HepG2 (cell line): ENCODE results near the gene PMEL. TPM values are rescaled to one million over a fixed set of nuclear protein-coding genes. Genes with fewer than 3 reads are reported as not detected.
A peak's percentile ranks its signal among the peaks of the same experiment; 100 is the strongest.

Experiments used
- ATAC-seq: fragments of 200-7000 bp; cut with Tn5 transposase; 3 replicates; pipeline ENCODE4 v1.9.1; 2020; ENCODE audit warnings: mild to moderate bottlenecking, moderate library complexity
- BruUV-seq: library from RNA; stranded (reverse); fragments of 400-500 nt; replicated peaks from 2 replicates; lab custom pipeline; 2021; lab: Mats Ljungman, UMichigan
- CTCF ChIA-PET: fragments of 300-600 bp; formaldehyde crosslinking; extraction: SDS; loops from one replicate; lab custom pipeline; 2021; ENCODE audit warnings: low total read pairs, inconsistent platforms, low intra/inter-chr PET ratio; lab: Yijun Ruan, JAX
- POLR2A ChIA-PET: fragments of 350-600 bp; sonication (Branson Sonifier 250); formaldehyde crosslinking; loops from one replicate; lab custom pipeline; 2020; ENCODE audit warnings: antibody characterized with exemption, inconsistent platforms; lab: Yijun Ruan, JAX
- DNase-seq: peaks from one replicate; pipeline ENCODE4 v3.0.0-alpha.2; 2015; ENCODE audit warnings: low spot score
- FAIRE-seq: peaks from 3 replicates; lab custom pipeline; 2011; peaks lifted over from hg19 to GRCh38; lab: Jason Lieb, UNC
- H2AFZ ChIP-seq: one replicate; pipeline ENCODE4 v1.6.1; 2011; ENCODE audit warnings: low read length, inconsistent platforms
- H3K27ac ChIP-seq: fragments of 300-600 bp; 3 replicates; pipeline ENCODE4 v1.8.0; 2011; ENCODE audit warnings: mixed run types, mild to moderate bottlenecking, mixed read lengths, low read length, inconsistent platforms; ENCODE audit not compliant: insufficient read depth; ENCODE audit errors: extremely low read length
- H3K27me3 ChIP-seq, 2 experiments: fragments of 200-600 bp in 1 of 2; 2 replicates in 1 of 2; 3 replicates in 1 of 2; pipeline versions ENCODE4 v1.6.0 to v1.8.0; 2011; ENCODE audit warnings: low read length in 2 of 2, mild to moderate bottlenecking in 2 of 2, moderate library complexity in 2 of 2, inconsistent platforms in 1 of 2; ENCODE audit not compliant: insufficient read depth in 2 of 2, control insufficient read depth in 1 of 2
- H3K36me3 ChIP-seq, 2 experiments: fragments of 200-600 bp in 1 of 2; replicated peaks in 1 of 2; 2 replicates in 1 of 2; 3 replicates in 1 of 2; pipeline versions ENCODE4 v1.5.1 to v1.8.0; 2011; ENCODE audit warnings: low read length in 2 of 2, inconsistent platforms in 1 of 2; ENCODE audit not compliant: insufficient read depth in 2 of 2, control insufficient read depth in 1 of 2
- H3K4me1 ChIP-seq: 2 replicates; pipeline ENCODE4 v1.5.1; 2012; ENCODE audit warnings: low read length, inconsistent platforms; ENCODE audit not compliant: insufficient read depth
- H3K4me2 ChIP-seq: 2 replicates; pipeline ENCODE4 v1.6.0; 2011; ENCODE audit warnings: low read depth, low read length, inconsistent platforms
- H3K4me3 ChIP-seq, 3 experiments: fragments of 200-600 bp in 1 of 3; sonication (generic), shearing (Covaris generic) in 1 of 3; replicated peaks in 1 of 3; 2 replicates each; pipeline ENCODE4 v1.5.1; 2011 to 2016; ENCODE audit warnings: low read length in 3 of 3, inconsistent platforms in 2 of 3, low read depth in 2 of 3, mild to moderate bottlenecking in 2 of 3, control low read depth in 1 of 3, mixed read lengths in 1 of 3; ENCODE audit not compliant: insufficient read depth in 1 of 3
- H3K79me2 ChIP-seq: one replicate; pipeline ENCODE4 v1.6.1; 2011; ENCODE audit warnings: low read length, inconsistent platforms; ENCODE audit not compliant: insufficient read depth
- H3K9ac ChIP-seq: 2 replicates; pipeline ENCODE4 v1.6.0; 2011; ENCODE audit warnings: mild to moderate bottlenecking, low read depth, low read length, inconsistent platforms; ENCODE audit not compliant: insufficient read depth
- H3K9me3 ChIP-seq: 2 replicates; pipeline ENCODE4 v1.5.1; 2012; ENCODE audit warnings: mild to moderate bottlenecking, low read length
- H4K20me1 ChIP-seq: 2 replicates; pipeline ENCODE4 v1.6.0; 2011; ENCODE audit warnings: inconsistent platforms, mild to moderate bottlenecking, low read length, moderate library complexity; ENCODE audit not compliant: insufficient read depth
- BCL6 ChIP-seq: IDR thresholded peaks from 2 replicates; pipeline ENCODE4 v1.6.1; 2016; ENCODE audit warnings: missing genetic modification reagents, missing compliant biosample characterization
- FOSL2 ChIP-seq: sonication (generic); formaldehyde crosslinking; IDR thresholded peaks from 2 replicates; pipeline ENCODE4 v1.4.0; 2020; ENCODE audit warnings: missing genetic modification reagents
- FOXA3 ChIP-seq: IDR thresholded peaks from 2 replicates; pipeline ENCODE4 v1.6.1; 2016; ENCODE audit warnings: missing genetic modification reagents, missing compliant biosample characterization
- JUNB ChIP-seq: sonication (generic); formaldehyde crosslinking; IDR thresholded peaks from 2 replicates; pipeline ENCODE4 v1.8.0; 2022; ENCODE audit warnings: missing genetic modification reagents, mild to moderate bottlenecking, borderline replicate concordance
- MLLT10 ChIP-seq: sonication (generic); formaldehyde crosslinking; IDR thresholded peaks from 2 replicates; pipeline ENCODE4 v1.4.0; 2020; ENCODE audit warnings: missing genetic modification reagents
- ONECUT2 ChIP-seq: sonication (generic); formaldehyde crosslinking; IDR thresholded peaks from 2 replicates; pipeline ENCODE4 v1.4.0; 2020; ENCODE audit warnings: missing genetic modification reagents
- ZNF646 ChIP-seq: sonication (generic); formaldehyde crosslinking; IDR thresholded peaks from 2 replicates; pipeline ENCODE4 v1.9.0; 2021; ENCODE audit warnings: mild to moderate bottlenecking, missing genetic modification reagents
- ZNF724P ChIP-seq: sonication (generic); formaldehyde crosslinking; IDR thresholded peaks from 2 replicates; pipeline ENCODE4 v1.8.0; 2022; ENCODE audit warnings: missing genetic modification reagents, borderline replicate concordance
- WGBS: methylation state at CpG from one replicate; pipeline ENCODE4 v1.1.6; 2017; ENCODE audit warnings: low lambda C conversion rate; 5-methylcytosine and 5-hydroxymethylcytosine counted together
- in situ Hi-C: cut with HindIII; loops from 2 replicates; pipeline ENCODE4 v1.10.0; 2017; ENCODE audit warnings: low pct_unique_long_range_greater_than_20kb; ENCODE audit not compliant: extremely low pct_ligation_motif_present
- intact Hi-C: fragments of 100-400 bp; cut with micrococcal nuclease; formaldehyde crosslinking; loops from one replicate; pipeline ENCODE4 v1.10.0; 2022; ENCODE audit not compliant: unreplicated experiment
- polyA plus RNA-seq, 8 experiments: library from polyadenylated mRNA; depleted of rRNA in 3 of 8; stranded (reverse) in 7 of 8; unstranded in 1 of 8; fragments of >200 nt; fragmentation: Illumina TruSeq in 4 of 8; extraction: Trizol in 4 of 8; gene quantifications; 2 replicates each; pipeline versions ENCODE4 v1.2.1 to v1.2.3, GENCODE V29; 2011 to 2016; ENCODE audit warnings: low read depth in 4 of 8, missing spikeins in 1 of 8, mixed read lengths in 1 of 8; ENCODE audit not compliant: insufficient read depth in 1 of 8
- total RNA-seq, 5 experiments: library from RNA; depleted of rRNA; stranded (reverse); fragments of >200 nt; fragmentation: Illumina TruSeq; extraction: Trizol; gene quantifications; 2 replicates each; pipeline ENCODE4 v1.2.3, GENCODE V29; 2016; ENCODE audit warnings: low read depth in 1 of 5

PMEL gene
- total and polyA plus RNA-seq, 2 of the 13 experiments (the other 11 are each of a cell fraction or from before 2014, with no cell fraction given), result 0.49 to 3.3 TPM

GRCh38 chr12:55933169-55933798 is 32.6 kb downstream of the PMEL start:
- no peak for FAIRE-seq

GRCh38 chr12:55932551-55932910 is 33.3 kb downstream of the PMEL start:
- H3K4me1 ChIP-seq, result peaks cover 49% of the 10 kb centered on the region
- ChIA-PET POLR2A (interaction anchor here (2.0 to 10.5 kb wide), 3 partner anchors 41 to 115 kb away, joined by 11 to 108 read pairs (median 20); partner anchors contain the start of genes DNAJC14, ORMDL2, RAB5B and SARNP), CTCF (no interaction called here)
- H3K36me3 ChIP-seq, result no peaks in the 10 kb centered on the region
- peak overlapping the region; percentile 61; the same call in 1 of the 2 replicates for H3K9ac ChIP-seq
- H3K79me2 ChIP-seq, result peaks cover 4% of the 10 kb centered on the region
- DNase-seq (no peak), ATAC-seq (no peak), FAIRE-seq (no peak)
- in situ Hi-C loops (no loop called here), intact Hi-C loops (loop anchor here (5.0 kb wide), 1 partner anchor 195 kb away; no protein-coding TSS in a partner anchor)
- H3K27ac ChIP-seq, result no peak overlapping the region
- peak overlapping the region; percentile 97 for H3K4me2 ChIP-seq
- no TSS peak for BruUV-seq
- H3K9me3 ChIP-seq, result no peaks in the 10 kb centered on the region
- H2AFZ ChIP-seq, result peak overlapping the region; percentile 84
- WGBS, result 4% methylated on average over 4 of the region's 4 CpGs
- H4K20me1 ChIP-seq, result no peaks in the 10 kb centered on the region
- peaks cover 0 to 11% of the 10 kb centered on the region in 2 experiments; a peak in 1 of 5 replicates for H3K27me3 ChIP-seq
- TF ChIP-seq FOXA3 (CRISPR knock-in tag) (no peak), JUNB (CRISPR knock-in tag) (0 out of 2 replicates have a peak, but pooled peaks have one; percentile 18), ZNF646 (CRISPR knock-in tag) (peak; percentile 79)
- peak overlapping the region; percentile 70 to 80 (median 80) for H3K4me3 ChIP-seq

More at GRCh38 chr12:55933169-55933798, 32.6 kb downstream of the PMEL start:
- no peaks in the 10 kb centered on the region for H4K20me1 ChIP-seq
- H3K4me1 ChIP-seq, result peaks cover 49% of the 10 kb centered on the region
- ChIA-PET POLR2A (interaction anchor here (2.0 to 10.5 kb wide), 3 partner anchors 40 to 116 kb away, joined by 11 to 108 read pairs (median 20); partner anchors contain the start of genes DNAJC14, ORMDL2, RAB5B and SARNP), CTCF (no interaction called here)
- no peak for TF ChIP-seq ZNF724P (CRISPR knock-in tag)
- TF ChIP-seq FOSL2 (CRISPR knock-in tag), result 0 out of 2 replicates have a peak, but pooled peaks have one; percentile 9
- TF ChIP-seq MLLT10 (CRISPR knock-in tag), result no peak
- TF ChIP-seq BCL6, result no peak
- TF ChIP-seq ONECUT2 (CRISPR knock-in tag), result no peak
- H3K36me3 ChIP-seq, result no peaks in the 10 kb centered on the region
- H3K4me3 ChIP-seq, result peak overlapping the region in 1 of 3 experiments; percentile 70; a peak in 1 of 6 replicates
- H3K9ac ChIP-seq, result no peak overlapping the region
- peaks cover 0 to 11% of the 10 kb centered on the region in 2 experiments; a peak in 1 of 5 replicates for H3K27me3 ChIP-seq
- 39% methylated on average over 6 of the region's 7 CpGs for WGBS
- H3K27ac ChIP-seq, result no peak overlapping the region
- peak overlapping the region; percentile 97 for H3K4me2 ChIP-seq
- H3K9me3 ChIP-seq, result no peaks in the 10 kb centered on the region
- no TSS peak for BruUV-seq
- DNase-seq (no peak), ATAC-seq (no peak)
- intact Hi-C loops (loop anchor here (5.0 kb wide), 1 partner anchor 196 kb away; no protein-coding TSS in a partner anchor), in situ Hi-C loops (no loop called here)
- H3K79me2 ChIP-seq, result no peaks in the 10 kb centered on the region
- H2AFZ ChIP-seq, result no peak overlapping the region
